Muscle of back (tissue), 11 donors: ENCODE data around the gene PYGO2. TPM values are rescaled to one million over a fixed set of nuclear protein-coding genes. Genes with fewer than 3 reads are reported as not detected.
A peak's percentile ranks its signal among the peaks of the same experiment; 100 is the strongest.

Source experiments
- DNase-seq, 3 donors: peaks; one replicate each; pipeline versions ENCODE4 v3.0.0 to v3.0.0-alpha.2; 2013
- polyA plus RNA-seq, 10 donors: library from polyadenylated mRNA; unstranded; fragments of 120-200 nt; gene quantifications; one replicate each; pipeline ENCODE4 v1.2.1, GENCODE V29; 2013; ENCODE audit not compliant: insufficient read length in 10 of 10

Gene PYGO2
- polyA plus RNA-seq, 10 donors: 25.6 to 33.5 (median 26.9) TPM

DNA sequence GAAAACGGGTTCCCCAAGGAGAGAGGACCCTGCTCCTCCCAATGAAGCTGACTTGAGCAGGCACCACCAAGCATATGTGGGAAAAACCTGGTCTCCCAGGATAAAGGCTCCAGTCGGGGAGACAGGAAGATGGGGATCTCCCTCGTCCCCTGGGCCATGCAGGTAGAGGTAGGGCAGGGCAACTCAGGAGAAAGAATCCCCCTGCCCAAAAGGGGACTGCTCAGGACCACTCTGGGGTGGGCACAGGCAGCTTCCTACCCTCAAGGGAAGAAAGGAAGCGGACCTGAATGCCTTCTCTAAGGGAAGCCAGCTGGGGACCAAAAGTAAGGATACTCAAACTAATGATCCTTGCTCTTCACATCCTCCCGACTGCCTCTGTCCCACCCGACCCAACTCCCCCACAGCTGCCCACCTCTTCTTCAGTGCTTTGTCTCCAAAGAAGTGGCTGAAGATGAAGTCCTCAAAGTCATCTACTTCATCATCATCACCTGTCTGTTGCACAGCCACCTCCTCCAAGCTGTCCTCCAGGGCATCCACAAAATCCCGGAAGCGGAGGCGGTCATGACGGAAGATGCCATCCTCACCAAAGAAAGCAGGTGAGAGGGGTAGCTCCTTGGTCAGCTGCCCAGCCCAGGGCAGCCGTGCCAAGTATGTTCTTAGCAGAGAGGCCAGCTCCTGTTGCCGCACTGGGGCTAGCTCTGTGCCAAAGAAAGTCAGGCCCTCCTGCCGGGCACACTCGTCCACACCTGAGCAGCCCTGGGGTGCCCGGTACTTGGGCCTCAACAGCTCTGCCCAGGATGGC, 16.2 kb downstream of the PYGO2 start:
- no peak for DNase-seq

DNA sequence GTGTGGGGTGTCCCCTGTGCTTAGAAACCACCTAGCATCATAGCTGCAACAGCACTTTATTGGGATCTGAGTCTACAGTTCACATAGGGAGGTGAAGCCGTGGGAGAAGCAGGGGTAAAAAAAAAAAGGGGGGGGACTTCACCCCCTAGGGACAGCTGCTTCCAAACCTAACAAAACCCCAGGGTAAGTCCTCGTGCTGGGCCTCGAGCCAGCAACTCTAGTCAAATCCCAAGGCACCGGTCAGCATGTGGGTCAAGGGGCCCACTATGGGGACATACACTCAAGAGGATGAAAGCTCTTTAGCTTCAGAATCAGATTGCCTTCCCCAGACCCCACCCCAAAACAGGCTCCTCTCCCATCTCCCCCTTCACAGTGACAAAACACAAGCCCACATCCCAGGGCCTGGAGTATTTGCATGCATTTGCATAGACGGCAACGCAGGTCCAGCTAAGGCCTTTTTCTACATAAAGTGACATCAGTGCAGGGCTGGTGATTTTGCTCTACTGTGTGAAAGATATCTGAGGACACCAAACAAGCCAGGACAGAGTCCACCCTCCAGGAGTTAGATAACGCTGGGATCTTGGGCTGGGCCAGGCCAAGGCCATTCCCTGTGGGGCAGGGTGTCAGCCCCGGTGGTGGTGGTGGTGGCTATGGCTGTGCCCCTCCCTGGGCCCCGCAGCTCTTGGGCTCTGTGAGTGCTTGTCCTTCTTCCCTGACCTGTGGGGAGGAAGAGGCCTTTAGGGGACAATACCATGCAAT, 17.0 kb downstream of the PYGO2 start:
- no peak for DNase-seq

DNA sequence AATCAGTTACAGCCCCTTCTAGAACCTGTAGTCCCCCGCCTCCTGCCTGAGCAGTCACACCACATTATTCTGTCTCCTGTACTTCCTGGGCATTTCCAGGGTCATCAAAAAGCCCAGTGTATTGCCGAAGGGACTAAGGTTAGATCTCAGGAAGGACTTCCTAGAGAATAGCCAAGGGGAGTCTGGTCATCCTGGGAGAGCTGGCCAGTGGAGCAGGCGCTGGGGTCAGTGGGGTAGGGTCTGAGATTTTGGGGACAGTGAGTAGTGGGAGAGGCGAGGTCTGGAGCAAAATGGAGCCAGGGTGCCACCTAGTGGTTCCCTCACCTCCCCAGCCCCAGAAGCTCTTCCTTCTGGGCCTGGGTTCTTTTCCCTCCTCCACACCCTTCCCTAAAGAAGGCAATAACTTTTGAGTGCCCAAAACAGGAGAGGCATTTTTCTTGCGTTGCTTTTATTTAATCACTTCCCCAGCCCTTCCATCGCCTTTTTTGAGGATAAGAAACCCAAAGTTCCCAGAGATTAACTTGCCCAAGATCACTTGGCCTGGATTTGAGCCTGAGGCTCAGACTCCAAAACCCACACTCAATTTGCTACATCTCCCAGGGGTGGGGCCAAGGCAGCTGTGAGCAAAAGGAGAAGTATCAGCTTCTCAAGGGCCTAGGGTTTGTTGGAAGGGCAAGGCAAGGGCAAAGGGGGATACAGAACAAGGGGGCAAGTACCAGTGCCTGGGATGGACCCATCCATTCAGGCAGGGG, 17.8 kb downstream of the PYGO2 start:
- peak in 2 of 3 donors; percentile 42 to 65 for DNase-seq

DNA sequence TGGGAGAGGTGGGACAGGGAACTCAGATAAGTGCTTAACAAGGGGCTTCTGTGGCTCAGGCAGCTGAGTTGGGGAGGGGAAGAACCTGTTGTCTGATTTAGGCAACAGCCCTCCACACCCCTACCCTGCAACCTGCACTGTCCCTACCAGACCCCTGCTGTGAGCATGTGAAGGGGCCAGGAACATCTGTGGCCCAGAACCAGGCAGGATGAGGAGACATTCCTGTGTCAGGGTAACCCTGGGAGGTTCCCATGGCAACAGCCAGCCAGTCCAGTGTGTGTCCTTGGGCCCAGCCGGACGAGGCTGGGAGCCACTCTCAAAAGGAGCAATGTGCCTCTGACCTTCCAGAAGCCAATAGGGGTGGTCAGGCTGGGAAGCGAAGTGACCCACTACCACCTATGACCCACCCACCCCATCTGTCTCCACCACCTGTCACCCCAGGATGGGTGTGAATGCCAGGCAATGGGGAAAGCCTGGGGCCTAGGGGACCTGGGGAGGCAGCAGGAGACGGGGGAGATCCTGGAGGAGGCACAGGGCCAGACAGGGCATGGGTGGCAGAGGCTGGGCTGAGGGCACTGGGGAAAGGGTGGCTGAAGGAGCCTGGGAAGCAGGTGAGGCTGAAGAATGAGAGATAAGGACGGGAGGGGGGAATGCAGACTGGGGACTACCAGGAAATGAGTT, 20.1 kb downstream of the PYGO2 start:
- no peak for DNase-seq

DNA sequence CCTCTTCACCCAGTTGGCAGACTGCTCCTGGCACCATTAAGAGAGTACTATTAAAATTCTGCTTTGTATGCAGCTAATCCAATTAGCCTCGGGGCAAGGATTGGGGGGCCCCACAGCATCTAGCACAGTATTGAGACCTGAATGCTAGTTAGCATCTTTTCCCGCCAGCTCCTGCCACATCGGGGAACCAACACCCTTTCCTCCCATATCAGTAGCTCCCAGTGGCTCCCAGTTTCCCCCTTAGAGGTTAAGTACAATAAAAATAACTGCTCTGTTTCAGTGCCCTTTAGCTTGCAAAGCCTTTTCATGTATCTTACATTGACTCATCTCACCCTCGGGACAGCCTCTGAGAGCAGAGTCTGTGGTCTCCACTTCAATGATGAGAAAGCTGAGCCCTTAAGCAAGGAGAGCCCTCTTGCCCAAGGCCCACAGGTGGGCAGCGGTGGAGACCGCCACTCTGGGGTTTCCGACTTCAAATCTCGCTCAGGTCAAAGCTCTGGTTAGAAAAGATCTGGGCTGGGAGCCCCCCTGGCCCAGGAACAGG, 20.9 kb downstream of the PYGO2 start:
- no peak for DNase-seq

DNA sequence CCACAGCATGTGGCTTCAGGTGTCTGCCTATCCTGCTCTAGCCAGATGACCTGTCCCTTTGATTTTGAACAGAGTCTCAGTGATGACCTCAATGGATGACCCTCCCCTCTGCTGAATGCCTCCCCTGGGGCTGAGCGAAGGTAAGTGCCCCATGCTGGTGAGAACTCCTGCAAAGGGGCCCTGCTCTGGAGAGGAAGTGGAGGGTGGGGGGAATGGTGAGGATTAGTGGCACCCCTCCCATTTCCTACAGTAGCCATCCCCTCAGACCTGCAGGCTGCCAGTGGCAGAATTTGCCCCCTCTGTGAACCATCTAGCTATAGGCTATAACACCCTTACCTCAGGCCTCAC, 21.4 kb downstream of the PYGO2 start:
- DNase-seq: no peak

DNA sequence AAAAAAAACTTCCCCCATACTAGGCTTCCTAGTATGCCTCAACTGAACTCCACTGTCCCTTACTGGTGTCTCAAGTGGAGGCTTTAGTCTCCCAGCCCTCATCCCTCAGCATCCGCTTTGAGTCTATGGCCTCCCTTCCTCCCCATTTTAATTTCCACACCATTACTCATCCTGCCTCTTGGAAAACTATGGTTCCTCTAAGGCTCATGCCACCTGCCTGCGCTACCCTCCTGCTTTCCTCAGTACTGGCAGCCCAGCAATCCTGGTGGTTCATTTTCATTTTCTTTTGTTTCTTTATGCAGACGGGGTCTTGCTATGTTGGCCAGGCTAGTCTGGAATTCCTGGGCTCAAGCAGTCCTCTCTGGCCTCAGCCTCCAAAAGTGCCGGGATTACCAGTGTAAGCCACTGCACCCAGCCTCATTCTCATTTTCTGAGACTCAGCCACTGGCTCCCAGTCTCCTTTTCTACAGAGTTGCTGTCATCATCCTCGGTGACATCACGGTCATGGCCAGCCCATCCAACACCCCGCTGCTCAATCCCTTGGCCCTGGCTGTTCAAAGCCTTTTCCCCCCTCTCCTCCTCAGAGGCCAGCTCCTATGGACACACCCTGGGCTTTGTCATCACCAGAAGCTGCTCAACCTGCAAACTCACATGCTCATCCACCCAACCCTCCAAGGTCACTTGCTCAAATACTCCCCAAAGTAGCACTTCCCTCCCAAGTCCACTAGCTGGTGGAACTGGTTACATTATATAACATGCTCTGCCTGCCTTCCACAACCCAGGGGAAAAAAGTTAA, 22.8 kb downstream of the PYGO2 start:
- DNase-seq: no peak

DNA sequence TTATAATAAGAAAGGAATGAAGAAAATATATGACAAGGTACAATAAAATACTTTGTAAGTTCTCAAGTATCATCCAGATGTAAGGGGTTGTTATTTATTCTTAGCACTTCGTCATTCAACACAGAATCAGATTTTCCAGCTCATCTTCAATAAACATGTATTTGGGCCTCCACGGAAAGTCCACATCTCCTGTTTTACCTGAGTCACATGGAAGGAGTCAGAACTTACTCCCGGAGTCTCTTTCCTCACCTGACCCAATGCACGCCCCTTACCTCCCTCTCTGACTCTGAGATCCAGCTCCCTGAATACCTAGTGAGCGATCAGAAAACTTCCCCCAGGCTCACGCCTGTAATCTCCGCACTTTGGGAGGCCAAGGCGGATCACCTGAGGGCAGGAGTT, 23.6 kb downstream of the PYGO2 start:
- DNase-seq: no peak

DNA sequence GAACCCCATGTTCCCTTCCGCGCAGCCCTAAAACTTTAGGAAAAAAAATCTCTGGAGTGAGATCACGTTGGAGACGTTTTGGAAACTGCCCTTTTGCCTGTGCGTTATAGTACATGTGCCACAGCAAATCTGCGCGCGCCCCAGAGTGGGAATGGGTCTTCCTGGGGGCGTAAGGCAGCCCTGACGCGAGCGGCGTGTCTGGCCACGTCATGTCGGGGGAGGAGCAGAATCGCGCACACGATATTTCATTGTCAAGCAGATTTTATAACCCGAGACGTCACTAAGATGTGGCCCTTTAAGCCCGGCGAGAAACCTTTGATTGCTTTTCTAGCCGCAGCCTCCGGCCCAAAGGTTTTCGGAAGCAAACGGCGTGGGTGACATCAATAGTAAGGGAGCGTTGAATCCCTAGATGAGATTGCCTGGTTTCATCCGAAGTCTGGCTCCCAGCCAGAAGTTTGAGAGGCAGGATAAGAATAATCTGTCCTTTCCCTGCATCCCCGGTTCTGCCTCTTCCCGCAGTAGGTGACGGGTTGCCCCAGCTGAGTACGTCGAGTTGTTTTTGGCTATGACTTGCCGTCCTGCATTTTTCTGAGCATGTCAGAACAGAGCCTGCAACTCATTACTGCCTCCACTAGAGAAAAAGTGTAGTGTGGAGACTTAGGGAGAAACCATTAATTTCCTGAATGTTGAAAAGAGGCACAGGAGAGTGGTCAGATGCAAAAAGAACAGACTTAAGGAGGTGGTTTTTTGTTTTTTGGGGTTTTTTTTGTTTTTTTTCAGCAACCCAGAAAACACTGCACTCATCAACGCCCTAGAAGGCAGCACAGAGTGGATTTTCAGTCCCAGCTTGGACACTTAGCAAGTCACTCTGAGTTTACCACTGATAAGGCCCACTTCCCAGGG, 24.2 kb downstream of the PYGO2 start:
- DNase-seq: peak; percentile 95 to 99 (median 97)

DNA sequence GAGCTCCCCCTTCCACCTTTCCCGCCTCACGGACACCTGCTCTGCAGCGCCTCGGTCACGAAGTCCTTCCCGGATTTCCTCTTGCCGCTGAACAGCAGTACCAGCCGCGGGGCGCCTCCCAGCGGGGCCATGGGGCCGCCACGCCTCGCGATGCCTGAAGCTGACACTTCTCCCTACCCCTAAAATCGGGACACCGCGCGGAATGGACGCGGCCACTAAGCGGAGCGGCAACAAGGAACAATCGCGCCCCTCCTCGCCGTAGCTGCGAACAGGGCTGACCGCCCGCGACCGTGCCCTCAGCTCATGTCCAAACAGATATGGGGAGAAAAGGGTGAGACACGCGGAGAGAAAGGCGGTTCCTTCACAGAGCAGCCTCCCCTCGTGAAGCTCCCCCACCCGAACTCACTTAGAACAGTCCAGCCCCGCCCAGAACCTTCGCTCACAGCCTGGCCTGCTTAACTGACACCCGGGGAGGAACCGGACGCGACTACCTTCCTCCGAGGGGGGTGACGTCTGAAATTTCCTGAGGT, 25.0 kb downstream of the PYGO2 start, which contains the start of gene PMVK:
Gene PMVK (minus strand): TSS at position 165 of the 530 bp plus-strand sequence. CDS start 34 bp downstream, at position 131.
- DNase-seq: peak; percentile 96 to 99 (median 97)

DNA sequence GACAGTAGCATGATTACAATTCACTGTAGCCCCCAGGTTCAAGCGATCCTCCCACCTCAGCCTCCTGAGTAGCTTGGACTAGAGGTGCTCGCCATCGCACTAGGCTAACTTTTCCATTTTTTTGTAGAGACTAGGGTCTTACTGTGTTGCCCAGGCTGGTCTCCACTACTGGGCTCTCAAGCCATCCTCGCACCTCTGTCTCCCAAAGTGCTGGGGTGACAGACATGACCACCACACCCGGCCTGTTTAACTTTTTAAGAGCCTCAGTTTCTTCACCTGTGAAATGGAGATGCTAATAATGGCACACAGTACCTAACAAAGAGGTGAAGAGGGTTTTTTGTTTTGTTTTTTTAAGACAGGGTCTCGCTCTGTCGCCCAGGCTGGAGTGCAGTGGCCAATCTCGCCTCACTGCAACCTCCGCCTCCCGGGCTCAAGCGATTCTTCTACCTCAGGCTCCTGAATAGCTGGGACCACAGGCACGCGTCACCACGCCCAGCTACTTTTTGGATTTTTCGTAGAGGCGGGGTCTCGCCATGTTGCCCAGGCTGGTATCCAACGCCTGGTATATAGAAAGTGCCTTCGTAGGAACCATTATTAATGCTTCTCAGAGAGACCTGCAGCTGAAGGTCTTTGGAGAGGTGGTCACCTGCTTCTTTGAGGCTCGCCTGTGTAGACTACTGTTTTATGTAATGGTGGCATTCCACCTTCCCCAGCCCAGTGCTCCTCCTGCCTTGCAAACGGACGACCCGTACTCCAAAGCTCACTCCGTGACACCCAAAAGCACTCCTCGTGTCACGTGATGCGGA, 25.6 kb downstream of the PYGO2 start:
- DNase-seq: no peak

DNA sequence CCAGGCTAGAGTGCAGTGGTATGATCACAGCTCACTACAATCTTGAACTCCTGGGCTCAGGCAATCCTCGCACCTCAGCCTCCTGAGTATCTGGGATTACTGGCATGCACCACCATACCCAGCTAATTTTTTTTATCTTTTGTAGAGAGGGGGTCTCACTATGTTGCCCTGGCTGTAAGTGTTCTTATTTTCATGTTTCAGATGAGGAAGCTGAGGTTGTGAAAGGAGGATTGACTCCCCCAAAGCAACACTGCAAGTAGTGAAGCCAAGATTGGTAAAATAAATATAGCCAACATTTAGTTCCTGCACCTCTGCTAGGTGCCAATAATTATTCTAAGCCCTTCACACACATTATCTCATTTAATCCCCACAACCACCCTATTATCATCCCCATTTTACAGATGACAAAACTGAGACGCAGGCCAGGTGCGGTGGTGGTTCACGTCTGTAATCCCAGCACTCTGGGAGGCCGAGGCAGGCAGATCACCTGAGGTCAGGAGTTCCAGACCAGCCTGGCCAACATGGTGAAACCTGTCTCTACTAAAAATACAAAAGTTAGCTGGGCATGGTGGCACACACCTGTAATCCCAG, 27.1 kb downstream of the PYGO2 start:
- DNase-seq: no peak

DNA sequence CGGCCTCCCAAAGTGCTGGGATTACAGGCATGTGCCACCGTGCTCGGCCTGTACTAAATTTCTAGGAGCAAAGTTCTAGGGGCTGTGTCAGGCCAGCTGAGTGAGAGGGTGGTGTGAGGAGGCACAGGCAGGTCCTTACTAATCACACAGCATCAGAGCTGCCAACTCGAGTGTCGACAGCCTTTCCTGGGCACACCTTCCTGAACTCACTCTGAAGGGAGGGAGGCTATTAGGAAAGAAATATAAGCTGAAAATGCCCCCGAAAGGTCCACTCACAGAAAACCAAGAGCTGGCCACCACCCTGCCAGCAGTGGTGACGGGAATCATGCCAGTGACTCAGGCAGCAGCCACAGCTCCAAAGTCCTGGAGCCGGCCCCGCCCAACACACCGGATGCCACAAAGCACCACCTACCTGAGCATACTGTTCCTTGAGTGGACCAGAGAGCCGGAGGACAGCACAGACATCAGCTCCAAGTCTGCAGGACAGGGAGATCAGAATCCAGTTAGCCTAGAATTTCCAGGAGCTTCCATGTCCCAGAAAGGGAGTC, 29.6 kb downstream of the PYGO2 start:
- DNase-seq: no peak

DNA sequence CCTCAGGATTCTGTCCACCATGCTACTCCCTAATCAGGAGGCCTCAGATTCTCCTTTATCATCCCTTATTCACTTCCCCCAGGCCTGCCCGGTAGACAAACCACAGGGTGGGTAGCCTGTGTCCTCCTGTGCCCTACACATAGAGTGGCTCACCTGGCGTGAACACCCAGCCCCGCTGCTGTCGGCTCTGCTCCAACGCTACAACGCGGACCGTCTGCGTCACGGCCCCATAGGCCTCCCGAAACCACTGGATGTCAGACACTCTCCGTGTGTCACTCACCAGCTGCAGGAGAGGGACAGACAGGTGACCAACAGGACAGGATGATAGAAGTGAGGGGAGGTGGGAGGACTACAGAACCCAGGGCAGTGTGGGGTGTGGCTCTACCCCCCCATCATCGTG, 35.4 kb downstream of the PYGO2 start:
- no peak for DNase-seq

DNA sequence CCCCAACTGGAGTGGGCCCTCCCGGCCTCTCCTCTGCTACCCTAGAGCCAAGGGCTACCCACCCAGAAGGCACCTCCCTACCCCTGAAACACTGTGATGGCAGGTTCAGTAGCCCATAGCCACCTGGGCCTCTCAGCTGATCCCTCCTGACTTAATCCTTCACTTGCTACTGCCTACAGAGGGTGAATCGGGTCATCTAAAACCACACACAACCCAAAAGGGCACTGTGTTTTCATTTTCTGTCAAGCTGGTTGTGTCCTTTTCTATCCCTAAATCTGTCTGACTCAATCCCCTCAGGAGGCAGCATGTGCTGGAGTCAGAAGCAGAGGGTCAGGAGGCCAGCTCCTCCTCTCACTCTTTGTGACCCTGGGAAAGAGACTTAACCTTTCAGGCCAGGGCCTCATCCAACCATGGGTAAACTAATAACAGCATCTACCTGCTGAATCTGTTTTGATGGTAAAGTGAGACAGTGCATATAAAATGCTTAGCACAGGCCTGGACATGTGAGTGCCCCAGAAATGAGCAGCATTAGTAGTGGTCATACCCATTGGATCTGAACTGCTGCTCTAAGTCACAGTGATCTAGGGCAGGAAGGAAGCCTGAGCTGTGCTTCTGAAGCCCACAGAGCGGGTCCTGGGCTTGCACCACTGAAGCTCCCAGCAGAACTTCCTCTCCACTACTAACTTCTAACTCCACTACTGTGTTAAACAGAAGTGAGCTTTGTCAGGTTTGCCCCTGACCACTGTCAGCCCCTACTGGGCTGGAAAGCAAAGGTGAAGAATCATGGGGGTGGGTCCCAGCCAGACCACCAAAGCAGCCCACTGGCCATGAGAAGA, 36.0 kb downstream of the PYGO2 start:
- no peak for DNase-seq

DNA sequence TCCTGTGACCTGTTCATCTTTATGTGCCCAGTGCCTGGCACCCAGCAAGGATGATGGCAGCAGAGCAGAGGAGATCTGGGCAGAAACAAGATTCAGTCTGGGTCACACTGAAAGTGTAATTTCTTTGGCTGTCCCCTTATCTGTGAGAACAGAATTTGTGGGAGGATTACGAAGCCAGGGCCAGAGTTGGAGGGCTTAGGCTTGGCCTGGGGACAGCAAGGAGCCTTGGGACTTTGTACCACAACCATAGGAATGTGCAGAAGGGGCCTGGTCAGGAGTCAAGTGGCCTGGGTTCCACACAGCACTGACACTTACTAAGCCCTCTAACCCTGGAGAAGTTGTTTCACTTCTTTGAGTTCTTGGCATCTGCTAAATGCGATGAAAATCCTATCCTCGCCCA, 37.9 kb downstream of the PYGO2 start:
- DNase-seq: no peak

DNA sequence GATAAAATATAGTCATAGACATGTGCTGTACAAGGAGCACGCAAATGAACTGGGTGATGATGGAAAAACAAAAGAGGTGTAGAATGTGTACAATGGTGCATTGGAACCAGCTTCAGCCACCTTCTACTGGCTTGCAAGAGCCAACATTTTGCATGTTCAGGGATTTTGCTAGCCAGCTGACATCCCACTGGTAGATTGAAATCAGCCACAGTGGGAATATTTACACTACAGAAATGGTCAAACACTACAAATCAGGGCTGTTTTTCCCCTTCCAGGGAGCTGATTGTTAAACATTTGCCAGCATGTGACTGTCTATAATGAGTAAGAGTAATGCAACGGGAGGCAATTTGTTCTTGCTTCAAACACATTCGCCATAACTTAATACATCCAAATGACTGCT, 48.3 kb downstream of the PYGO2 start:
- DNase-seq: no peak
